Adipose tissue (tissue), 3 donors: ENCODE results near the gene LRIT3. TPM values are rescaled to one million over a fixed set of nuclear protein-coding genes. Genes with fewer than 3 reads are reported as not detected.

ENCODE experiments used
- H3K27ac ChIP-seq: one replicate; pipeline ENCODE4 v1.5.1; 2013; ENCODE audit warnings: low read depth, low read length
- WGBS, 3 donors: extraction: QIAGEN DNeasy Blood & Tissue Kit; methylation state at CpG; one replicate each; pipeline ENCODE4 v1.1.7; 2013; 5-methylcytosine and 5-hydroxymethylcytosine counted together
- polyA plus RNA-seq, 3 donors: library from polyadenylated mRNA; stranded (reverse); fragments of 200-250 nt; gene quantifications; one replicate each; pipeline ENCODE4 v1.2.3, GENCODE V29; 2013
- donor health status: healthy with polysubstance abuse.
- donor health status: Bipolar disorder and iron deficiency.
- donor health status: healthy.

Gene LRIT3, protein sequence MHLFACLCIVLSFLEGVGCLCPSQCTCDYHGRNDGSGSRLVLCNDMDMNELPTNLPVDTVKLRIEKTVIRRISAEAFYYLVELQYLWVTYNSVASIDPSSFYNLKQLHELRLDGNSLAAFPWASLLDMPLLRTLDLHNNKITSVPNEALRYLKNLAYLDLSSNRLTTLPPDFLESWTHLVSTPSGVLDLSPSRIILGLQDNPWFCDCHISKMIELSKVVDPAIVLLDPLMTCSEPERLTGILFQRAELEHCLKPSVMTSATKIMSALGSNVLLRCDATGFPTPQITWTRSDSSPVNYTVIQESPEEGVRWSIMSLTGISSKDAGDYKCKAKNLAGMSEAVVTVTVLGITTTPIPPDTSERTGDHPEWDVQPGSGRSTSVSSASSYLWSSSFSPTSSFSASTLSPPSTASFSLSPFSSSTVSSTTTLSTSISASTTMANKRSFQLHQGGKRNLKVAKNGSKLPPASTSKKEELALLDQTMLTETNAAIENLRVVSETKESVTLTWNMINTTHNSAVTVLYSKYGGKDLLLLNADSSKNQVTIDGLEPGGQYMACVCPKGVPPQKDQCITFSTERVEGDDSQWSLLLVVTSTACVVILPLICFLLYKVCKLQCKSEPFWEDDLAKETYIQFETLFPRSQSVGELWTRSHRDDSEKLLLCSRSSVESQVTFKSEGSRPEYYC
- under 1 TPM in 2 of 3 donors, not detected in 1; 0.08 to 0.10 TPM for polyA plus RNA-seq

DNA sequence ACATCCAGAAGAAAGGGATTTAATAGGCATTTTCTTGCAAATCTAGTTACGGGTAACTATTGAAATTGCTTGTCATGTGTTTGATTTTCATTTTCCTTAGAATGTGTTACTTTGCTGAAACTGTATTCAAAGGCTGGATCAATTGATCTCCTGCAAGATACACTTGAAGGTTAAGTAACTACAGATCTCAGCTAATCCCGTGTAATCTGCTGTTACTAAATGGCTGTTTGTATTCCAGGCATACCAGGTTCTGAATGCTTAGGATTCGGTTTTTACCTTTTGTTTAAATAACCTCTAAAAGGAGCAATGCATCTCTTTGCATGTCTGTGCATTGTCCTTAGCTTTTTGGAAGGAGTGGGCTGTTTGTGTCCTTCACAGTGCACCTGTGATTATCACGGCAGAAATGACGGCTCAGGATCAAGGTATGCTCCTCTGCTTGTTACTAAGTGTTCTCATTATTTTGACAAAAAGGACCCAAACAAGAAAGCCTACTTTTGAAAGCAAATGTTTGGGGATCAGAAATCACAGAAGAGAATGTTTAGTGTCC is at the start of gene LRIT3:
LRIT3 (plus strand) TSS at position 212 of the 547 bp plus-strand sequence; CDS start at position 307, 95 bp downstream.
- 38 to 83% (median 82%) methylated on average over 5 of the region's 5 CpGs for WGBS, 3 donors
- H3K27ac ChIP-seq, result no peak within 1 kb of the TSS

DNA sequence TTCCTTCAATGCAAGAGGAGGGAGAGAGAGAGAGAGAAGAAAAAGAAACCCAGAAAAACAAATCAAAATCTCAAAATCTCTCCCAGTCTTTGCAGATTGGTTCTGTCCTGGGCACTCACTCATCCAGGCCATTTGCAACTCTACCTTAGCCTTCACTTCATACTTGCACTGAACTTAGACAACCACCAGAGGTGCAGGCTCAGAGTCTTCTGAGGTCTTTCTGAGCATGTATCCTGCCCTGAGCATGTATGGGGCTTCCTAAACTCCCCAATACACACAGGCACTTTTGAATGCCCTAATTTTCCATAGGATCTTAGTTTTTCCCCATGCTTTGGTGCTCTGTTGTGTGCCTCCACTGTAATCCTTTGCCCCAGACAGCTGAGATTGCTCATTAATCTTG is 49.0 kb upstream of the LRIT3 start:
- no peak overlapping the region for H3K27ac ChIP-seq

DNA sequence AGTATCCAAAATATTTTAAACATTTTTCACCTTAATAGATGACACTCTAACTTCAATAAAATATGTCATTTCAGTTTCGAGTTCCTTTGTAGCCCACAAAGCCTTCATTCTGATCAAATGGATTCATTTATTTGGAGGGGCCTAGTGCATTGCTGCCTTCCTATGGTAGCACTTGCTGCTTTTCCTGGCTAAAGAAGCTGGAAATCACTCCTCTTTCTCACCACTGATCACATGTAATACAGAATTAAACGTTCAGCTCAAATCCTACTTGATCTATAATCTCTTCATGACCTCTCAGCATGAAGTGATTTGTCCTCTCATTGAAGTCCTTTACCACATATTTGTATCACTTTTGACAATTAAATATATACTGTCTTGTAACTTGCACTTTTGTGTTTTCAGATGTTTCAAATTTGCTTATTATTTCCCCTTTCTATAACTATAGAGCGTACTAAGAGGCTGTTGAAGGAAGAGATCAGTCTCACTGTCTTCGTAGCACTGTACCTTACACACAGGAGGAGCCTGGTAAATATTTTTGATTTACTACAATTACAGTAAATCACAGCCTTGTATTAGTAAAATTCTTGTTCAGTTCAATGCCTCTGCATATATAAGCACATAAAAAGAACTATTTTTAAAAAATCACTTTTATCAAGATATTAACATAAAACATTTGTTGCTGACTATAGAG is 46.7 kb upstream of the LRIT3 start:
- H3K27ac ChIP-seq, result no peak overlapping the region

DNA sequence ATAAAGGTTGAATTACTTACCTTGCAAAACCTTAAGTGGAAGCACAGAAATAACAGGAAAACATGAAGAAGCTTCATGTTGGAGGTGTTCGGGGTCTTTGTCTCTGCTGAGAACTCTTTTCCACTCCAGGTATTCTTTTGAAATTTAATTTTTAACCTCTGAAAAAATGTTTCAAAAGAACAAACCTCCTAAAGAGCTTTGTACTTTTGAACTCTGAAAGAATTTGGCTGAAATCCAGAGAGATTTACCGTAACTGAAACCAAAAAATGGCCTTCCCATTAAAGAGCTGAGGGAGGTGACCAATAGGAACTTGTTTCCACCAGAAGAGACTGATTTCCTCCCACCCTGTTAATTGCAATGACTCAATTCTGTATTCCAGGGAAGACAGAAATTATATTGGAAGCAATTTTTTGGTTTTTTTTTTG is 46.0 kb upstream of the LRIT3 start, which contains the start of gene CFI:
CFI (minus strand) TSS at position 105 of the 425 bp plus-strand sequence; CDS start at position 77, 28 bp downstream.
- 21 to 36% (median 32%) methylated on average over 2 of the region's 2 CpGs for WGBS, 3 donors
- H3K27ac ChIP-seq, result no peak within 1 kb of the TSS

More for the DNA sequence above, 46.7 kb upstream of the LRIT3 start:
- WGBS, 3 donors, result 41 to 44% (median 41%) methylated on average over 4 of the region's 4 CpGs

DNA sequence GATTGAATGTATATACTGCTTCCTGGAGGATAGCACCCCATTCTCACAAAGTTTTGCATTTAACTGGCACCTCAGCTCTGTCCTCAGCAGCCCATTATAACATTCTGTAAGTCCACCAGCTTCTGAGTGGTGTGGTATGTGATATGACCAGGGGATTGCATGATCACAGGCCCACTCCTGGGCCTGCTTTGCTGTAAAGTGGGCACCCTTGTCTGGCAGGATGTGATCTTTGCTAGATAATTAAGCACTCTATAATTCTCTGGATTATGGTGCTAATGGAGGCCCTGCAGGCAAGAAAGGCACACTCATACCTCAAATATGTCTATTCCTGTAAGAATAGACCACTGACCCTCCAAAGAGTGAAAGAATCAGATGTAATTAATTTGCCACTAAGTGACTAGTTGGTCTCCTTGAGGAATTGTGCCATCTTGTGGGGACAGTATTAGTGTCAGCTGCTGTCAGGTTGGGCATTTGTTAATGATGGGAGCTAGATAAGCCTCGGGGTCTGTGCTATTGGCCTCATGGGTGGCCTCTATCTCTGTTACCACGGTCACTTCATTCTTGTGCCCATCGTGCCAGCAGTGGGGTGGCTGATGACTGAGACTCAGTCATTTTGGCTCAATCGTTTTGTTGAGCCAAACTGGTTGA is 43.9 kb upstream of the LRIT3 start:
- 28 to 59% (median 41%) methylated on average over 4 of the region's 4 CpGs for whole genome bisulfite sequencing, 3 donors
- H3K27ac ChIP-seq, result no peak overlapping the region

DNA sequence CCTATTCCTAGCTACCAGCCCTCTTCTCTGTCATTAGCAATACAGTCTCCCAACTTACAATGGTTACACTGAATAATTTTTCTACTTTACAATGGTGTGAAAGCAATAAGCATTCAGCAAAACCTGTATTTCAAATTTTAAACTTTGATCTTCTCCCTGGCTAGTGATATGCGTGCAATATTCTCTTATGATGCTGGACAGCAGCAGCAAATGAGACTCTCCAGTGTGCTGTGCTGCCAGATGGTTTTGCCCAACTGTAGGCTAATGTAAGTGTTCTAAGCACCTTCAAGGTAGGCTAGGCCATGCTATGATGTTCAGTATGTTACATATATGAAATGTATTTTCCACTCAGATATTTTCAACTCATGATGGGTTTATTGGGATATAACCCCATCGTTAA is 38.3 kb upstream of the LRIT3 start:
- 91 to 97% (median 94%) methylated on average over 2 of the region's 2 CpGs for WGBS, 3 donors

DNA sequence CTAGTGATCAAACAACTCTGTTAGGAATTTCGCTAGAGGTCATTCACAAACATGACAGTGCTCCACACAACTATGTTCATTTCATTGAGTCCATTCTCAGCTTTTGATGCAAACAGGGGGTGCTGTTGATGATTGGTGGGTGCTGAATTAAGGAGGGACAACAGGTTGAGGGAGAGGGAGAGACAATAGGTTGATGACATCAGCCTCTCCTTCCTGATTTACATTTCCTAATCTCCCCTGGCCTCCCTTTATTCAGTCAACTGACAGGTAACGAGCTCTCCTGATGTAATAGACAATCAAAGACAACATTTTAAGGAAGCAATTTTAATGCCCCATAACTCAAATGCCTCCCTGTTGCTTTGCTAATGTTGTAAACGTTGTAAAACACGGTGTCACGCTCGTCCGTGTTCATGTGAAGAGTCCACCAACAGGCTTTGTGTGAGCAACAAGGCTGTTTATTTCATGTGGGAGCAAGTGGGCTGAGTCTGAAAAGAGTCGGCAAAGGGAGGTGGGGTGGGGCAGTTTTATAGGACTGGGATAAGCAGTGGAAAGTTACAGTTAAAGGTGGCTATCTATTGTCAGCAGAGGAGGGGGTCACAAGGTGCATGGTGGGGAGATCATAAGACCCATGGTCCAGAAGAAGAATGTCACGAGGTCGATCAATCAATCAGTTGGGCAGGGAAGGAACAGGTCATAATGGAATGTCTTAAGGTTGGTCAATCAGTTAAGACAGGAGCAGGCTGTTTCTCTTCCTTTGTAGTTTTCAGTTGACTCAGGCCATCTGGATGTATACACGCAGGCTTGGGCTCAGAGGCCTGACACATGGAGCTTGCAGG is 37.1 kb upstream of the LRIT3 start:
- H3K27ac ChIP-seq, result no peak overlapping the region
- WGBS, 3 donors, result 70 to 74% (median 74%) methylated on average over 11 of the region's 11 CpGs

More for the DNA sequence above, 38.3 kb upstream of the LRIT3 start:
- no peak overlapping the region for H3K27ac ChIP-seq

DNA sequence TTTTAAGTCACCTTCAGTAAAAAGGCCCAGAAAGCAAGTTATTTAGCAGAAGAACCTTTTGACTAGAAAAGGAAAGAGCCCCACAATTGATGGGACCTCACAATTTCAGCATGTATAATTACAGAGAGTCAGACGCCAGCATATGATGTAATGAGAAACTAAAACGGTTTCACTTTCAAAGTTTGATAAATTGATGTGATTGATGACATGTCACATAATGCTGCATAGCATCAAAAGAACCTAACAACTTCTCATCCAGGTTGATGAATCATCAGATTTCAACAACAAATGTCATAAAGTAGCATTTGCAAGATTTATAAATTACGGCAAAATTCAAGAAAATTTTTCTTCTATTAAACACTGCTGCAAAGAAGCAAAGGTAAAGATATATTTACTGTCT is 36.2 kb upstream of the LRIT3 start:
- 54 to 71% (median 54%) methylated on average over 3 of the region's 3 CpGs for WGBS, 3 donors

DNA sequence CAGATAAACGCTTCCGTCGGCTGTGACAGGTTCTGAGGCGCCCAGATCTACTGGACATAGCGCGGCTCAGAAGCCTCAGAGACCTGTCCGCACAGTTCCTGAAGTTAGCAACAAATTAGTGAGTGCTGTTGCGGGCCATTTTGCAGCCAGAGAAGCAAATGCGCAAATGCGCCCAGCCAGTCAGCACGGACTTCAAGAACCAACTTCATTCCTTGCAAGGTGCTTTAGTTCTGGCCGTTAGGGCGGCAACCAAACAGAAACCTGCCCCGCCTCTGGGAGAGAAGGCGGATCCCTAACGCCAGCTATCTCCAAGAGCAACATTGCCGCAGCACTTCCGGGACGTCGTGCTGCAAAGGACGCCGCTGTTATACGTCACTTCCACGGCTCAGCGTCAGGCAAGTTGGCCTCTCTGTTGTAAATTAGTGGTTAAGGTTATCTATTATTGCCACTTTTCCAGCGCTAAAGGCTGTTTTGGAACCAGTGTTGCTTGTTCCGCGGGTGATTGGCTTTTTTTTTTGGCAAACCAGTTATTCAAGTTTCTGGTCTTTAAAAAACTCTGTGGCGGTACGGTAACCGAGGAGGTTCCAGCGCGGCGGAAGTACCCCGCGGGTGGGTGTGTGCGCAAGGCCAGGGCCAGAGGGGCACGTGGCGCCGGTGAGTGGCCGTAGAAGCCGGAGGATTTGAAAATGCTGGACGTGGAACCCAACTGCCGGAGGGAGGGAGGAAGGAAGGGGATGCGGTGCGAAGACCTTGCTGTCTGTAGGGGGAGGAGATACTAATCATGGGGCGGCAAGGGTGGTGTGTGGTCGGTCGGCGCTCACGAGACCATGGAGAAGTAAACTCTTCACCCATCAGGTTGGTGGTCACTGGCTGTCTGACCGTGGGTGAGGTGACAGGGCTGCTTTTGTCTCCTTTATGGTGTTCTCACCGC is 32.5 kb upstream of the LRIT3 start, which contains the start of gene GAR1:
GAR1 (plus strand) TSS at position 612 of the 931 bp plus-strand sequence. CDS start 403 bp downstream, outside the sequence.
- WGBS, 3 donors, result 0% methylated on average over 53 of the region's 53 CpGs

More for the DNA sequence above, 36.2 kb upstream of the LRIT3 start:
- H3K27ac ChIP-seq, result no peak overlapping the region

DNA sequence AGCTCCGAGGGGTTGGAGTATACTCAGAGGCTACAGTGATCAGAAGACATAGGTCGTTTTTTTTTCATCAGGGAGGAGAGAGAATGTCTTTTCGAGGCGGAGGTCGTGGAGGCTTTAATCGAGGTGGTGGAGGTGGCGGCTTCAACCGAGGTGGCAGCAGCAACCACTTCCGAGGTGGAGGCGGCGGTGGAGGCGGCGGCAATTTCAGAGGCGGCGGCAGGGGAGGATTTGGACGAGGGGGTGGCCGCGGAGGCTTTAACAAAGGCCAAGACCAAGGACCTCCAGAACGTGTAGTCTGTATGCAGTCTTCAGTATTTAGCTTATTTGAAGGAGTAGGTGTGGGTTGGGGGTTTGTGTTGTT is 31.8 kb upstream of the LRIT3 start:
- H3K27ac ChIP-seq, result no peak overlapping the region
- 0 to 1% (median 1%) methylated on average over 19 of the region's 19 CpGs for WGBS, 3 donors

More for the DNA sequence above, 32.5 kb upstream of the LRIT3 start, which contains the start of gene GAR1:
- H3K27ac ChIP-seq, result no peak within 1 kb of the TSS

DNA sequence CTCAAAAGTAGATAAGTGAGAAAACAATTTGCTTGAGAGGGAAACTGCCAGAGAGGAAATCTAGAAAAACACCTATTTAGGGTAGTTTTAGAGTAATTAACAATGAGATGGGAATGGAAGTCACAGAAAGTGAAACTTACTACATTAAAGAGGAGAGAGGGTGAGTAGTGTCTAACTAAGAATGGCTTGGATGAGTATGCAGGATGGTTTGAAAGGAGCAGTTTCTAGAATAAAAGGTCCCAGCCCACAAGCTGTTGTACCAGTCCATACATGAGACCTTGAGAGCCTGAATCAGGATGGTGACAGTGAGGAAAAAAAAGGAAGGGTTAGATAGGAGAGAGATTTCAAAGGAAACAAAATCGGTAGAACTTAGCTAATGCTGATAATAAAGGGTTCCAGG is 31.0 kb upstream of the LRIT3 start:
- H3K27ac ChIP-seq, result no peak overlapping the region
- 27 to 72% (median 63%) methylated on average over 1 of the region's 1 CpG for WGBS, 3 donors

DNA sequence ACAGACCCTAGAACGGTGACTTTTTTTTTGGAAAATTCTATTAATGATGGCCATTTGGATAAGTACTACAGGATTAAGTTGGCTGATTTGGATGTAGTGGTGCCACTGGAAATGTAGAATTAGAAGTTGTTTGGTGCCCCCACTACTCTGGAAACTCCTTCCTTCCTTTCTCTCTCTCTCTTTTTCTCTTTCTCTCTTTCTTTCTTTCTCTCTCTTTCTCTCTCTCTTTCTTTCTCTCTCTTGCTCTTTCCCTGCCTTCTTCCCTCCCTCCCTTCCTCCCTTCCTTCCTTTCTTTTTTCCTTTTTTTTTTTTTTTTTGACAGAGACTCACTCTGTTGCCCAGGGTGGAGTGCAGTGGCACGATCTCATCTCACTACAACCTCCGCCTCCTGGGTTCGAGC is 29.6 kb upstream of the LRIT3 start:
- no peak overlapping the region for H3K27ac ChIP-seq
- WGBS, 3 donors, result 92 to 94% (median 94%) methylated on average over 4 of the region's 4 CpGs

DNA sequence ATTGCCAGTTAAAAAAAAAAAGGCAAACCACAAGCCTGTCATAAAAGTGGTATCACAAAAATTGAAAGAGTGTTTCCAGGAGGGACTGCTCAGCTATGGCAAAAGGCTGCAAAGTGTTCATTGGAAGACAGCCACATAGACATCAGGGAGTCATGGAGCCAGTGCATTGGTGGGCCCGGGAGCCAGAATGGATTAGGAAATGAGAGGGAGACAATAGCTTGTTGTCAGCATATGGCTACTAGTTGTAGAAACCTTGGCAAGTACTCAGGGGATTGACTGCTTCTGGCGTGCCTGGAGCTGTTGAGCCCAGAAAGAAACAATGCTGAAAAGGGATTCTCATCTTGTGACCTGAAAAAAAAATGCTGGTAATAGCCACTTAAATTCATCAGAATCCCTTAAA is 27.3 kb upstream of the LRIT3 start:
- 55 to 74% (median 63%) methylated on average over 2 of the region's 2 CpGs for WGBS, 3 donors
- no peak overlapping the region for H3K27ac ChIP-seq

DNA sequence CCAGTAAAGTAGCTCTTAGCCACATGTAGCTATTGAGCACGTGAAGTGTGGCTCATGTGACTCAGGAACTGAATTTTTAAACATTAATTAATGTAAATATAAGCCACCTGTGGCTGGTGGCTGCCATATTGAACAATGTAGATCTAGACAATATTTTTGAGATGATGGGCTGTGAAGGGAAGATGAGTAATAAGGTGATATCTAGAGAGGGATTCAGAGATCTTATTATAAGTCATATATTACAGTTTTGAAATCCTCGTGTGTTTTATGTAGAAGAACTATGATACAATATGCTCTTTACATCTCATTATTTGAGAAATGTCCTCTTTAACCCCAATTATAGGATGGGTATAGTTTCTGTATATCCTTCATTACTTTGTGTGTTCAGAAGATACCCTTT is 26.7 kb upstream of the LRIT3 start:
- WGBS, 3 donors, result 63 to 81% (median 71%) methylated on average over 2 of the region's 2 CpGs

DNA sequence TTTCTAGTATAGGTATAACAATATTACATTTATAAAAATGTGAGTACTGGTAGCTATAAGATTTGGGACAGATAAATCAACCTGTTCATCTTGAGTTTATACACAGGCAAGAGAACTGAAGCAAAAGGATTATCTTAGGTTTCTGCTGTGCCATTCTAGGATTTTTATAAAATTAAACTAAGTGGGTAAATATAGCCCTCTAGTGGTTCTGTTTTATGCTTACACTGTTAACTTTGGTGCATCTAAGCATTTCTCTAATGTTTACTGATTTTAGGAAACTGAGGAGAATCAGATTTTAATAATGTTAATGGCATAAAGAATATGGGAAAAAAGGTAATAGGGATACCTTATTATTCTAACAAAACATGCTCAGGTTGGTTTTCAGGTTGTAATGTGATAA is 21.2 kb upstream of the LRIT3 start:
- H3K27ac ChIP-seq, result no peak overlapping the region

More for the DNA sequence above, 26.7 kb upstream of the LRIT3 start:
- no peak overlapping the region for H3K27ac ChIP-seq

DNA sequence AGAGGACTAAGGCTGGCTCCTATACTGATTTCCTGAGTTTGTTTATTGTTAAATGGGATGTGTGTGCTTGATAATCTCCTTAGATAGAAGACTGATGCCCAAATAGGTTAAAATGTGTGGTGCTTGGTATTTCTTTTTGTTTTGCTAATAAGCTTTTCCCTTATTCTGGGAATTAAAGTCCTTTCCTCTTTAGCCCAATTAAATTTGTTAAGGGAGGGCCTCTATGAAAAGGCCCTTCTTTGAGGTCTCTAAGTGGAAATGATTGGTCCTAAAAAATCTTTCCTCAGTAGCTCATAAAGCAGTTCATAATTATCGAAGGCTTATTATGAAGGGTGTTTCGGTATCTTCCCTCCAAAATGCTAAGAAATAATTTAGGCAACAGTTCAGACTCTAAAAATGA is 20.2 kb upstream of the LRIT3 start, which contains the start of gene RRH:
RRH (plus strand) TSS at position 301 of the 400 bp plus-strand sequence; CDS start at position 357, 56 bp downstream.
- H3K27ac ChIP-seq, result no peak within 1 kb of the TSS
- WGBS, 3 donors, result 98 to 99% (median 99%) methylated on average over 2 of the region's 2 CpGs
